Fibroblast of lung (primary cell): ENCODE data around the gene LMBRD1. TPM values are rescaled to one million over a fixed set of nuclear protein-coding genes. Genes with fewer than 3 reads are reported as not detected.

Experiments
- DNase-seq, 2 donors: peaks; one replicate each; pipeline versions ENCODE4 v3.0.0 to v3.0.0-alpha.2; 2010; ENCODE audit warnings: low read depth in 2 of 2
- H2AFZ ChIP-seq: 2 replicates; pipeline ENCODE4 v1.5.1; 2012; ENCODE audit warnings: low read length, control low read depth, inconsistent platforms
- H3K27ac ChIP-seq: 2 replicates; pipeline ENCODE4 v1.5.1; 2011; ENCODE audit warnings: low read length, control low read depth; ENCODE audit not compliant: insufficient read depth
- H3K27me3 ChIP-seq: 2 replicates; pipeline ENCODE4 v1.5.1; 2011; ENCODE audit warnings: mild to moderate bottlenecking, low read length; ENCODE audit not compliant: control insufficient read depth, insufficient read depth
- H3K36me3 ChIP-seq: 2 replicates; pipeline ENCODE4 v1.5.1; 2011; ENCODE audit warnings: low read length; ENCODE audit not compliant: control insufficient read depth, insufficient read depth
- H3K4me1 ChIP-seq: 2 replicates; pipeline ENCODE4 v1.5.1; 2011; ENCODE audit warnings: low read length; ENCODE audit not compliant: control insufficient read depth, insufficient read depth; ENCODE audit errors: extremely low read depth
- H3K4me2 ChIP-seq: 2 replicates; pipeline ENCODE4 v1.5.1; 2011; ENCODE audit warnings: low read length, control low read depth; ENCODE audit not compliant: insufficient read depth; ENCODE audit errors: extremely low read depth
- H3K4me3 ChIP-seq, 4 experiments: fragments of 200-600 bp in 1 of 4; sonication (generic) in 1 of 4; replicated peaks in 1 of 4; 2 replicates each; pipeline ENCODE4 v1.5.1; 2011 to 2016; ENCODE audit warnings: low read length in 4 of 4, low read depth in 3 of 4, mild to moderate bottlenecking in 3 of 4, control low read depth in 2 of 4, inconsistent platforms in 1 of 4, mixed read lengths in 1 of 4; ENCODE audit not compliant: insufficient read depth in 1 of 4; ENCODE audit errors: control extremely low read depth in 1 of 4
- H3K79me2 ChIP-seq: 2 replicates; pipeline ENCODE4 v1.5.1; 2012; ENCODE audit warnings: mild to moderate bottlenecking, low read length, inconsistent platforms; ENCODE audit not compliant: control insufficient read depth, insufficient read depth
- H3K9ac ChIP-seq: 2 replicates; pipeline ENCODE4 v1.5.1; 2011; ENCODE audit warnings: mild to moderate bottlenecking, low read length, control low read depth; ENCODE audit not compliant: insufficient read depth
- H3K9me3 ChIP-seq: 2 replicates; pipeline ENCODE4 v1.5.1; 2012; ENCODE audit warnings: low read depth, low read length; ENCODE audit not compliant: control insufficient read depth, insufficient read depth
- H4K20me1 ChIP-seq: 2 replicates; pipeline ENCODE4 v1.5.1; 2011; ENCODE audit warnings: low read length; ENCODE audit not compliant: control insufficient read depth, insufficient read depth; ENCODE audit errors: extremely low read depth
- CTCF ChIP-seq, 2 donors: IDR thresholded peaks in 1 of 2; conservative IDR thresholded peaks in 1 of 2; 1 replicate in 1 of 2; 2 replicates in 1 of 2; pipeline ENCODE4 v1.5.1; 2011 to 2012; ENCODE audit warnings: low read length in 2 of 2, control low read depth in 1 of 2, inconsistent platforms in 1 of 2, low read depth in 1 of 2, mild to moderate bottlenecking in 1 of 2
- EZH2 ChIP-seq: IDR thresholded peaks from 2 replicates; pipeline ENCODE4 v1.5.1; 2012; ENCODE audit warnings: low read length, control low read depth, mild to moderate bottlenecking; ENCODE audit errors: missing control alignments
- polyA plus RNA-seq, 2 donors: library from polyadenylated mRNA; depleted of rRNA in 1 of 2; stranded (reverse) in 1 of 2; unstranded in 1 of 2; fragments of >200 nt; gene quantifications; 2 replicates each; pipeline ENCODE4 v1.2.1, GENCODE V29; 2011 to 2012; ENCODE audit warnings: missing spikeins in 1 of 2
- total RNA-seq: library from RNA; depleted of rRNA; stranded (reverse); fragments of >200 nt; gene quantifications from 2 replicates; pipeline ENCODE4 v1.2.1, GENCODE V29; 2014

Gene LMBRD1
- total and polyA plus RNA-seq, 2 donors (not counting 1 experiment from before 2014, with no cell fraction given), result 30.7 to 46.5 TPM

DNA sequence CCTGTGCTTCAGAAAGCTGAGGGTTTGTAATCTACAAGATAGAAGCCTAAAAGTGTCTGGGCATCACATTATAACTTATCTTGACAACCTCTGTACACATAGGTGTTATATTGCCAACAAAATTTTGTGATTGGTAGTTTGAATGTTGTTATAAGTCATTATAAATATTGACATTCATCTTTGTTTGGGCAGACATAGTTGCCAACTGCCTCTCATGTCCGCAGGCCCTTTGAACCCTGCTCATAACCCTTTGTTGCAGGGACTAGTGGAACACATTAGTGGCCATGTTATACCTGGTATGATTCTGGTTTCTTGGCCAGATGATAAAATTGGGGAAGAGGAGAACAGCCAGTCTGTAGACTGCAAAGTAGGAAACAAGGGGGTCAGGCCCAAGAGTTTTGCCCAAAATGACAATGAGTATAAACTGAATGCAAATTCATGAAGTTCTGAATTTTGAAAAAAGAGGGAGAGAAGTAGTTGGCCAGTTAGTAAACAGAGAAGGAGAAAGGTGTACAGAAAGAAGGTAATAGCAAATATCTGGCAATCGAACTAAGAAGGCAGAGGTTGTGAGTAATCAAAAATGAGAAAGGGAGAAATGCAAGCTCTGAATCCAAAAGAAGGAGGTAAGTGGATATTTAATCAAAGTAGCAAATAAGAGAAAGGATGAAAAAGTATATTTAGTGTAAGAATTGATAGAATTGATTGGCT lies 21.6 kb upstream of the LMBRD1 start:
- no peaks in the 10 kb centered on the region for H3K27me3 ChIP-seq
- no peaks in the 10 kb centered on the region for H4K20me1 ChIP-seq
- H3K36me3 ChIP-seq, result no peaks in the 10 kb centered on the region
- no peaks in the 10 kb centered on the region for H3K9me3 ChIP-seq
- H3K4me2 ChIP-seq, result no peak overlapping the region
- no peak for DNase-seq
- no peaks in the 10 kb centered on the region for H3K4me1 ChIP-seq
- no peak overlapping the region for H3K9ac ChIP-seq
- no peak for TF ChIP-seq EZH2
- TF ChIP-seq CTCF (conservative IDR thresholded peaks at IDR 0.05 in 1 of 2, IDR thresholded peaks at IDR 0.05 in 1 of 2; ENCODE audit: low read depth in 1 of 2, low read length in 2 of 2), result no peak
- H3K79me2 ChIP-seq, result no peaks in the 10 kb centered on the region
- H3K4me3 ChIP-seq, result no peak overlapping the region
- H3K27ac ChIP-seq, result no peak overlapping the region
- no peak overlapping the region for H2AFZ ChIP-seq

GRCh38 chr6:69817358-69817757 lies 20.5 kb upstream of the LMBRD1 start:
- H3K27ac ChIP-seq, result no peak overlapping the region
- H3K9ac ChIP-seq, result no peak overlapping the region
- H3K4me3 ChIP-seq, result no peak overlapping the region
- no peaks in the 10 kb centered on the region for H3K4me1 ChIP-seq
- H3K79me2 ChIP-seq, result no peaks in the 10 kb centered on the region
- no peaks in the 10 kb centered on the region for H3K27me3 ChIP-seq
- no peak for TF ChIP-seq CTCF (conservative IDR thresholded peaks at IDR 0.05 in 1 of 2, IDR thresholded peaks at IDR 0.05 in 1 of 2; ENCODE audit: low read depth in 1 of 2, low read length in 2 of 2)
- no peak for TF ChIP-seq EZH2
- H3K36me3 ChIP-seq, result no peaks in the 10 kb centered on the region
- DNase-seq, result no peak
- no peaks in the 10 kb centered on the region for H4K20me1 ChIP-seq
- no peak overlapping the region for H2AFZ ChIP-seq
- no peaks in the 10 kb centered on the region for H3K9me3 ChIP-seq
- H3K4me2 ChIP-seq, result no peak overlapping the region

DNA sequence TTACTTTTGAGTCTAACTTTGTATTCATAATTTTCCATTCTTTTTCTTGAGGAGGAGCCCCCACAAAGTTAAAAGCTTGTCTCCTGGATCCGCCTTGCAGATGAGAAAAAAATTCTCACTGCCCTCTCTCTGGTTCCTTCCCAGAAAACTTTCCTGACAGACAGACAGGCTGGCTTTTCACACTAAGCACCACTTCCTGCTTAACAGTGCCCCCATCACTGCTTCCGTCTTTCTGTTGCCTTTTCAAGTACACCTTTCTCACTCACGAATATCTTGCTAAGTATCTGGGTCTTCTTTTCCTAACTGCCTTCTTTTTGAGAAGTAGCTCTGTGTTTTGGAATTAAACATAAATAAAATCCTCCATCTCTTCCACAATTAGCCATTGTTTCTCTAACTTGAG lies 19.8 kb upstream of the LMBRD1 start:
- Histone ChIP-seq H3K9ac (no peak overlapping the region), H3K36me3 (no peaks in the 10 kb centered on the region), H3K27ac (no peak overlapping the region), H3K27me3 (no peaks in the 10 kb centered on the region), H3K79me2 (no peaks in the 10 kb centered on the region), H4K20me1 (no peaks in the 10 kb centered on the region), H2AFZ (no peak overlapping the region), H3K9me3 (no peaks in the 10 kb centered on the region), H3K4me2 (no peak overlapping the region), H3K4me1 (no peaks in the 10 kb centered on the region), H3K4me3 (no peak overlapping the region)
- no peak for DNase-seq
- TF ChIP-seq CTCF (conservative IDR thresholded peaks at IDR 0.05 in 1 of 2, IDR thresholded peaks at IDR 0.05 in 1 of 2; ENCODE audit: low read depth in 1 of 2, low read length in 2 of 2) (no peak), EZH2 (no peak)
